Tibial artery (tissue), 4 donors: ENCODE results near the gene MYOG.

Experiments used
- DNase-seq, 2 donors: peaks; one replicate each; pipeline ENCODE4 v3.0.0-alpha.2; 2019
- H3K27ac ChIP-seq, 2 donors: fragments of 200-600 bp; sonication (generic) in 1 of 2; 1 replicate in 1 of 2; 2 replicates in 1 of 2; pipeline ENCODE4 v1.5.1; 2018 to 2019; ENCODE audit warnings: mild to moderate bottlenecking in 1 of 2
- H3K27me3 ChIP-seq, 2 donors: fragments of 200-600 bp; sonication (generic) in 1 of 2; one replicate each; pipeline versions ENCODE4 v1.5.1 to v1.6.0; 2016 to 2019
- H3K36me3 ChIP-seq, 3 donors: fragments of 200-600 bp; sonication (generic) in 2 of 3; one replicate each; pipeline ENCODE4 v1.5.1; 2016 to 2019; ENCODE audit warnings: mild to moderate bottlenecking in 2 of 3
- H3K4me1 ChIP-seq, 4 donors: fragments of 200-600 bp; sonication (generic) in 2 of 4; 1 replicate in 3 of 4; 2 replicates in 1 of 4; pipeline ENCODE4 v1.5.1; 2016 to 2019
- H3K4me3 ChIP-seq, 2 donors: fragments of 200-600 bp; sonication (generic) in 1 of 2; 1 replicate in 1 of 2; 2 replicates in 1 of 2; pipeline ENCODE4 v1.5.1; 2018 to 2019; ENCODE audit warnings: mild to moderate bottlenecking in 2 of 2
- H3K9me3 ChIP-seq, 3 donors: fragments of 200-600 bp; sonication (generic) in 1 of 3; one replicate each; pipeline ENCODE4 v1.5.1; 2016 to 2019
- CTCF ChIP-seq, 2 experiments: fragments of 200-600 bp in 1 of 2; fragments of 450-650 bp in 1 of 2; IDR thresholded peaks; one replicate each; pipeline ENCODE4 v1.5.1; 2017 to 2019; ENCODE audit warnings: antibody characterized with exemption in 2 of 2, mild to moderate bottlenecking in 1 of 2, moderate library complexity in 1 of 2
- intact Hi-C: fragments of 100-400 bp; cut with DNase I; formaldehyde crosslinking; loops from one replicate; pipeline ENCODE4 v1.15.0; 2023; ENCODE audit warnings: low total_unique reads

The MYOG gene

DNA sequence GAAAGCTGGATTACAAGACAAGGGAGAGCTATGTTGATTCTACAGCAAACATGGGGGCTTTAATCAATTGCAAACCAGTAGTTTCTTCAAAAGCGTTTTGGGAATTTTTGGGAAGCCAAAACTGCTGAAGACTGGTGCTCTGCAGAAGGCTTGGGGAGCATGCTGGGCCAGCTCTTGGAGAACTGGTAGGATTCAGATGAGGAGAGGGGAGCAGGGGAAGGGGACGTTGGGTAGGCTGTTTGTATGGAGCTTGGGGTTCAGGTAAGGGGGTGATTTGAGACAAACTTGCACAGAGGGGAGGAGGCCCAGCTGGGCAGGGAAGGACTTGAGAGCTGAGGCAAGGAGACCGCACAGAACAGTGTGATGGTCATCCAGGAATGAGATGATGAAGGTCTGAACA, 2.6 kb upstream of the MYOG start:
- no peak for TF ChIP-seq CTCF (IDR thresholded peaks at IDR 0.05)
- H3K27me3 ChIP-seq: peaks cover 0 to 28% of the 10 kb centered on the region in 2 donors
- no peaks in the 10 kb centered on the region for H3K4me1 ChIP-seq
- no peaks in the 10 kb centered on the region for H3K9me3 ChIP-seq
- H3K36me3 ChIP-seq: no peaks in the 10 kb centered on the region
- DNase-seq: no peak
- H3K27ac ChIP-seq: no peak overlapping the region
- intact Hi-C loops: no loop called here
- no peak overlapping the region for H3K4me3 ChIP-seq

- H3K4me3 ChIP-seq: no peak overlapping the region
- H3K36me3 ChIP-seq: no peaks in the 10 kb centered on the region
- no peak overlapping the region for H3K27ac ChIP-seq
- H3K9me3 ChIP-seq: no peaks in the 10 kb centered on the region
- no peak for DNase-seq
- no peaks in the 10 kb centered on the region for H3K4me1 ChIP-seq
- no peak for TF ChIP-seq CTCF (IDR thresholded peaks at IDR 0.05)
- H3K27me3 ChIP-seq: peaks cover 0 to 30% of the 10 kb centered on the region in 2 donors
- intact Hi-C loops: no loop called here
These were observed 1.4 kb upstream of the MYOG start for GRCh38 chr1:203086992-203087763.

GRCh38 chr1:203084588-203085527, 954 bp downstream of the MYOG start:
- no peak for TF ChIP-seq CTCF (IDR thresholded peaks at IDR 0.05)
- H3K4me1 ChIP-seq: no peaks in the 10 kb centered on the region
- no peaks in the 10 kb centered on the region for H3K36me3 ChIP-seq
- intact Hi-C loops: no loop called here
- no peak for DNase-seq
- H3K9me3 ChIP-seq: no peaks in the 10 kb centered on the region
- H3K4me3 ChIP-seq: no peak overlapping the region
- H3K27ac ChIP-seq: no peak overlapping the region
- H3K27me3 ChIP-seq: peaks cover 0 to 40% of the 10 kb centered on the region in 2 donors

GRCh38 chr1:203083463-203083921, 2.3 kb downstream of the MYOG start:
- Histone ChIP-seq H3K9me3 (no peaks in the 10 kb centered on the region), H3K4me3 (no peak overlapping the region), H3K36me3 (no peaks in the 10 kb centered on the region), H3K27ac (no peak overlapping the region), H3K27me3 (peaks cover 0 to 30% of the 10 kb centered on the region in 2 donors), H3K4me1 (no peaks in the 10 kb centered on the region)
- TF ChIP-seq CTCF (IDR thresholded peaks at IDR 0.05): no peak
- DNase-seq: no peak
- intact Hi-C loops: no loop called here

DNA sequence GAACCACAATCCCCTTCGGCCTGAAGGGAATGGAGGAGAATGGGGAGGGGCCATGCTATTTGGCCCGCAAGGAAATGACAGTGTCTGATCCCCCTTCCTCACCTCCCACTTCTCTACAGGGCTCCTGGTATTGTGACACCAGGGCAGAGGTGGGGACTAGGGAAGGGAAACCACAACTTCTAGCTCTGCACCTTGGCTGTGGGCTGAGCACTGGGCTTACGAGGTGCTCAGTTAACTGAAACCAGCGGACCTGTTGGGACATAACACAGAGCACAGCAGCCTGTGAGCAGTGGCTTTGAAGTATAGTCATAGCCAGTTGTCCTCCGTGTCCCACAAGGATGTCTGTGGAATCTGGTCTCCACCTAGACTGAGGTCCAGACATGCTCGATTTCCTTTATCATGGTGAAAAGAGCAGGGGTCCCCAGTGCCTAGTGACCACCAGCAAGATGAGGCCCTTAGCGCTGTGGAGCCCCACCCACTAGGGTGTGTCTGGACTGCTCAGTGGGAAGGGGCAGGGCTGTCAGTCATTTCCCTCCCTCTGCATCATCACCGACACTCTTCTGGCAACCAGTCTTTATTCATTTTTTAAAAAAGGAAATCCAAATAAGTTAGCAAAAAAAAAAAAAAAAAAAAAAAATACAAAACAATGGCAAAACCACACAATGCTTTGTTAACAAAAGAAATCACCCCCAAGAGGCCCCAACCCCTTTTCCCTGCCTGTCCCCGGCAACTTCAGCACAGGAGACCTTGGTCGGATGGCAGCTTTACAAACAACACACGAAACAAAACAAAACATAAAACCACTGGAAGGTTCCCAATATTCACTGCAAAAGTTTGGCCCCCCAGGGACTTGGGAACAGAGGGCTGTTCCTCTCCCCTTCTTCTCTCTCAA, 3.0 kb downstream of the MYOG start:
- intact Hi-C loops: no loop called here
- Histone ChIP-seq H3K9me3 (no peaks in the 10 kb centered on the region), H3K36me3 (no peaks in the 10 kb centered on the region), H3K4me3 (no peak overlapping the region), H3K27ac (no peak overlapping the region), H3K27me3 (peaks cover 0 to 28% of the 10 kb centered on the region in 2 donors), H3K4me1 (no peaks in the 10 kb centered on the region)
- TF ChIP-seq CTCF (IDR thresholded peaks at IDR 0.05): no peak
- DNase-seq: no peak
